ENCODE results near the gene AGBL1. TPM values are rescaled to one million over a fixed set of nuclear protein-coding genes. Genes with fewer than 3 reads are reported as not detected.

AGBL1 gene
- total RNA-seq, 1 experiment from 2014 or later = not detected

GRCh38 chr15:86296769-86297168, 217.1 kb downstream of the AGBL1 start:
- TF ChIP-seq EZH2 (IDR thresholded peaks at IDR 0.05; ENCODE audit: low read depth) (no peak), CTCF (conservative IDR thresholded peaks at IDR 0.05) (no peak)
- Histone ChIP-seq H3K4me3 (no peak overlapping the region), H3K4me1 (replicated peaks; ENCODE audit: insufficient read depth) (no peaks in the 10 kb centered on the region), H3K27ac (no peak overlapping the region), H3K4me2 (no peak overlapping the region), H3K27me3 (ENCODE audit: insufficient read depth, low read depth) (no peaks in the 10 kb centered on the region), H3K79me2 (ENCODE audit: low read depth) (no peaks in the 10 kb centered on the region), H3F3A (ENCODE audit: insufficient read depth, low read depth) (no peaks in the 10 kb centered on the region), H2AFZ (no peak overlapping the region), H3K36me3 (ENCODE audit: low read depth) (no peaks in the 10 kb centered on the region), H3K9me3 (ENCODE audit: insufficient read depth, low read depth) (no peaks in the 10 kb centered on the region), H3K9me2 (ENCODE audit: insufficient read depth) (no peaks in the 10 kb centered on the region), H4K20me1 (ENCODE audit: insufficient read depth) (no peaks in the 10 kb centered on the region)
- no peak for DNase-seq
- BruUV-seq (replicated peaks) = no TSS peak
- intact Hi-C loops (cut with micrococcal nuclease; ENCODE audit: unreplicated experiment) = no loop called here
- CTCF ChIA-PET = no interaction called here
- POLR2A ChIA-PET (ENCODE audit: unreplicated experiment) = no interaction called here

GRCh38 chr15:86300390-86301125, 220.9 kb downstream of the AGBL1 start:
- intact Hi-C loops (cut with micrococcal nuclease; ENCODE audit: unreplicated experiment) = no loop called here
- no peak overlapping the region for H3K4me3 ChIP-seq
- DNase-seq = no peak
- H3K27ac ChIP-seq = no peak overlapping the region
- no peaks in the 10 kb centered on the region for H3K9me2 ChIP-seq (ENCODE audit: insufficient read depth)
- H3K79me2 ChIP-seq (ENCODE audit: low read depth) = no peaks in the 10 kb centered on the region
- H3K4me2 ChIP-seq = no peak overlapping the region
- H3K27me3 ChIP-seq (ENCODE audit: insufficient read depth, low read depth) = no peaks in the 10 kb centered on the region
- no peaks in the 10 kb centered on the region for H3K36me3 ChIP-seq (ENCODE audit: low read depth)
- no peak overlapping the region for H2AFZ ChIP-seq
- H3F3A ChIP-seq (ENCODE audit: insufficient read depth, low read depth) = no peaks in the 10 kb centered on the region
- no TSS peak for BruUV-seq (replicated peaks)
- TF ChIP-seq CTCF (conservative IDR thresholded peaks at IDR 0.05) (no peak), EZH2 (IDR thresholded peaks at IDR 0.05; ENCODE audit: low read depth) (no peak)
- H3K9me3 ChIP-seq (ENCODE audit: insufficient read depth, low read depth) = no peaks in the 10 kb centered on the region
- POLR2A ChIA-PET (ENCODE audit: unreplicated experiment) = no interaction called here
- H3K4me1 ChIP-seq (replicated peaks; ENCODE audit: insufficient read depth) = no peaks in the 10 kb centered on the region
- CTCF ChIA-PET = no interaction called here
- no peaks in the 10 kb centered on the region for H4K20me1 ChIP-seq (ENCODE audit: insufficient read depth)

- Histone ChIP-seq H3K9me3 (ENCODE audit: insufficient read depth, low read depth) (no peaks in the 10 kb centered on the region), H3K9me2 (ENCODE audit: insufficient read depth) (no peaks in the 10 kb centered on the region), H3K36me3 (ENCODE audit: low read depth) (no peaks in the 10 kb centered on the region), H3F3A (ENCODE audit: insufficient read depth, low read depth) (no peaks in the 10 kb centered on the region), H3K27ac (no peak overlapping the region), H3K4me2 (no peak overlapping the region), H2AFZ (no peak overlapping the region), H3K4me3 (no peak overlapping the region), H3K79me2 (ENCODE audit: low read depth) (no peaks in the 10 kb centered on the region), H4K20me1 (ENCODE audit: insufficient read depth) (no peaks in the 10 kb centered on the region), H3K4me1 (replicated peaks; ENCODE audit: insufficient read depth) (no peaks in the 10 kb centered on the region), H3K27me3 (ENCODE audit: insufficient read depth, low read depth) (no peaks in the 10 kb centered on the region; the same call in 1 of the 2 replicates)
- intact Hi-C loops (cut with micrococcal nuclease; ENCODE audit: unreplicated experiment) = no loop called here
- BruUV-seq (replicated peaks) = no TSS peak
- no peak for DNase-seq
- ChIA-PET POLR2A (ENCODE audit: unreplicated experiment) (no interaction called here), CTCF (no interaction called here)
- TF ChIP-seq CTCF (conservative IDR thresholded peaks at IDR 0.05) (no peak), EZH2 (IDR thresholded peaks at IDR 0.05; ENCODE audit: low read depth) (no peak)
Measured at GRCh38 chr15:86311568-86312280, 232.1 kb downstream of the AGBL1 start.

Data from PC-9 (cell line).